HG03280 (cell line): ENCODE measurements around the gene UROC1.

Source experiments
- ATAC-seq: cut with Tn5 transposase; IDR thresholded peaks from one replicate; pipeline ENCODE4 v1.9.1; 2021; ENCODE audit warnings: mild to moderate bottlenecking, moderate library complexity; ENCODE audit not compliant: unreplicated experiment

UROC1 gene

GRCh38 chr3:126481808-126482502 lies 35.6 kb downstream of the UROC1 start:
- ATAC-seq: no peak

- ATAC-seq: no peak
These were observed 36.7 kb downstream of the UROC1 start for GRCh38 chr3:126480861-126481260.

GRCh38 chr3:126480206-126480605 lies 37.4 kb downstream of the UROC1 start:
- ATAC-seq: no peak

GRCh38 chr3:126479642-126480041 lies 37.9 kb downstream of the UROC1 start:
- no peak for ATAC-seq

GRCh38 chr3:126478581-126479310 lies 38.8 kb downstream of the UROC1 start:
- ATAC-seq: no peak

GRCh38 chr3:126477061-126477380 lies 40.6 kb downstream of the UROC1 start:
- no peak for ATAC-seq

GRCh38 chr3:126476166-126477060 lies 41.2 kb downstream of the UROC1 start:
- ATAC-seq: peak; percentile 17

- ATAC-seq: peak; percentile 86
These were observed 42.0 kb downstream of the UROC1 start, which contains the start of gene ZXDC for GRCh38 chr3:126475413-126476114. ZXDC (minus strand) TSS chr3:126475891; CDS start chr3:126475865, 26 bp downstream.

GRCh38 chr3:126474498-126475412 lies 42.8 kb downstream of the UROC1 start:
- peak; percentile 25 for ATAC-seq

- no peak for ATAC-seq
These were observed 44.0 kb downstream of the UROC1 start for GRCh38 chr3:126473292-126474168.

GRCh38 chr3:126472277-126473006 lies 45.1 kb downstream of the UROC1 start:
- ATAC-seq: no peak

GRCh38 chr3:126469479-126469878 lies 48.1 kb downstream of the UROC1 start:
- ATAC-seq: no peak

- ATAC-seq: no peak
These were observed 49.3 kb downstream of the UROC1 start for GRCh38 chr3:126468028-126468891.

- no peak for ATAC-seq
These were observed 50.0 kb downstream of the UROC1 start for GRCh38 chr3:126467611-126467955.

GRCh38 chr3:126466886-126467610 lies 50.5 kb downstream of the UROC1 start:
- no peak for ATAC-seq

- ATAC-seq: no peak
These were observed 51.5 kb downstream of the UROC1 start for GRCh38 chr3:126465928-126466544.
